A172 (cell line): ENCODE data around the gene CYP51A1. TPM values are rescaled to one million over a fixed set of nuclear protein-coding genes. Genes with fewer than 3 reads are reported as not detected.

Experiments
- total RNA-seq: library from RNA; depleted of rRNA; stranded (reverse); fragments of >200 nt; shearing (Covaris generic); gene quantifications from 2 replicates; pipeline ENCODE4 v1.2.3, GENCODE V29; 2014; rRNA removed

CYP51A1 gene
- total RNA-seq, 1 experiment from 2014 or later, result 67.9 TPM

Other genes starting within 250 kb of the CYP51A1 start
- 24.3 and 30.9 TPM in 2 replicates for gene AKAP9, start 193.6 kb downstream of the CYP51A1 start, total RNA-seq
- not detected in 2 replicates for gene LRRD1, start 44.7 kb upstream of the CYP51A1 start, total RNA-seq
- 41.2 and 50.4 TPM in 2 replicates for gene KRIT1, start 111.4 kb upstream of the CYP51A1 start, total RNA-seq
- gene ANKIB1, start 111.5 kb upstream of the CYP51A1 start, total RNA-seq, result 46.1 and 47.1 TPM in 2 replicates